GM21423 (cell line): ENCODE data around the gene MRPL18.
"Not testable (repeated sequence)": the region's sequence is repeated elsewhere in the genome, so short reads cannot be mapped to it uniquely, and the experiment has no call there.

Experiments
- ATAC-seq: cut with Tn5 transposase; IDR thresholded peaks from one replicate; pipeline ENCODE4 v1.9.1; 2021; ENCODE audit warnings: mild to moderate bottlenecking, moderate library complexity; ENCODE audit not compliant: unreplicated experiment

MRPL18 gene

DNA sequence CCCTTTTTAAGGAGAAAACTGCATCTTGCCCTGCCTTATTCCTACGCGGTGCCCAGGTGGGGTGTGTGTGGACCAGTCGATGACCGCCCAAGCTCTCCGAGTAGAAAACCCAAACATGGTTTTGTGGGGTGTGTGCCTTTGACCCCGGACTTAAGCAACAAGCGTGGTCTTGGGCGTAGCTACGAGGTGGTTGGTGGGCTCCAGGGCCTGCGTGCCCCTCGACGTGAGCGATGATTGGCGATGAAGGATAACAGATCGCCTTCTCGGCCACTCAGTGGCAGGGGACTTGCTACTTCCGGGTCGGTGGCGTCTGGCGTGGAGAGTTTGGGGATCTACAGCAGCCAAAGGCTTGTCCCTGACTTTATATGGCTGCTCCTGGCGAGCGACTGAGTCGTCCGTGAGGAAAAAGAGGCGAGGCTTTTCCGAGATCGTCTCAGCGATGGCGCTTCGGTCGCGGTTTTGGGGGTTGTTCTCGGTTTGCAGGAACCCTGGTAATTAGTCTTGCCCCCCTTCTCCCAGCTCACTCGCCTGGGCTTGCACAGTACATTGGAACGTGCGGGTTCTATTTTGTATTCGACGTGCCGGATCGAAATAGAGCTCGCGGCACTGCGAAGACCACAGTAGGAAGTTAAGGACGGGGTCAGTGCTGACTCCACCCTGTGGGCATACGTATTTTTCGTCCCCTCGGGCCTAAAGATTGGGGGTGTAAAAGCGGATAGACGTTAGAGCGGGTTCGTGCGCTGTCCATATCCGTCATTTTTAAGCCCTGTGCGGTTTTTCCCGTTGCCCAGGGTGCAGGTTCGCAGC lies at the start of gene MRPL18:
Gene MRPL18 (plus strand): TSS at position 319 of the 807 bp plus-strand sequence. CDS start 121 bp downstream, at position 440.
- peak; percentile 79 for ATAC-seq

DNA sequence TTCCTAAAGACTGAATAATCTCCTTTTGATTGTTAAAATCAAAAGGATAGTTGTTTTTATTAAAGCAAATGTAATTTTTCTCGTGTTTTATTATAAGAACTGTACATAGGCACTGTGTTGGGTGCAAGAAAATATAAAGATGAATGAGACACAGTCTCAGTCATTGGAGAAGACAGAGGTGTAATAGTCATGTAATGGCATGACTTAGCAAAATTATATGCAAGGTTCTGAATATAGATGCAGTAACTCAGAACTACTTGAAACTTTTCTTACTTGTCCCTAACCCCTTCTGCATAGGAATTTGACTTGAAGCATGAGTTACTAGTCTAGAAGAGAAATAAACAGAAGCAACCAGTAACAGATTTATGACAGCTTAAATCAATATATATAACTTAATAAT lies 48.1 kb upstream of the MRPL18 start:
- no peak for ATAC-seq

DNA sequence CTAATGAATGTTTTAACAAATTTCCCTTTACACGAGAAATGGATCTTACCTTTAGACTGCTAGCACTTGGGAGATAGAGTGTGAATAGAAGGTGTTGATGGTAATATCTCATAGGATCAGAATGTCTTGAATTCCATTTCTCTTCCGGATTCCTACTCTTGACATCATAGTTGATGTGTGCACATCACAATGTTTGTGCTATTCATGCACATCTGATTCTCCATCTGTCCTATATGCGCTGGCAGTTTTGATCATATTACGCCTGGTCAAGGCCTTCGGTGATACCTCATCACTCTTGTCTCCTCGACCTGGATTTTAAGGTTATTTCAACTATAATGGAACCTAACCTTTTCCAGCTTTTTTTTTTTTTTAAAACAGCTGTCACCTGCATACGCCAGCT lies 45.2 kb upstream of the MRPL18 start:
- no peak for ATAC-seq

DNA sequence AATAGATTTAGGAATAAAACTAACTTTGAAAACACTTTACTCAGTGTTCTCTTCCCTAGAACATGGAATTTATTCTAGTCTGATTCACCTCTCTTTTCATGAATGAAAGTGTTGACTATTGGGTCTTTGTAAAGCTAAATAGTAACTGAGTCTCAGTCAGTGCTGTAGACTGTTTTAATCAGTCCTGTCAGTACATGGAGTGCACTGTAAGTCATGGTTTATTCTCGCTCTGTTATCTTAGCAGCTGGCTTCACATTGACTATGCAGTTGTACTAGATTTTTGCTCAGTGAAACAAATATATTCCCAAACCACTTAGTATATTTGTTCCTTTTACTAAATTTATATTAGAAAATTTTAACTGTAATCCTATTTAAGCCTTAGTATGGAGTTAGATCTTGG lies 43.5 kb upstream of the MRPL18 start:
- ATAC-seq = no peak

DNA sequence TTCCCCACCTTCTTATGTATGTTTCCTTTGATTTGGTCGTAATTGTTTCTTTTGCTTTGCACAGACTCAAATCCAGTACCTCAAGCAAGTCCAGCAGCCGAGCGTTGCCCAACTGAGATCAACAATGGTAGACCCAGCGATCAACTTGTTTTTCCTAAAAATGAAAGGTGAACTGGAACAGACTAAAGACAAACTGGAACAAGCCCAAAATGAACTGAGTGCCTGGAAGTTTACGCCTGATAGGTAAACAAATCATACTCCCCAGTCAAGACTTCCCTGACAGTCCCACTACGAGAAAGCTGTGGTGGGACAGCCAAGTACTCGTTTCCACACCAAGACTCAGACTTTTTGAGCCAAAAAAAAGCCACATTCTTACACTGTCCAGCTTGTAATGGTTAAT lies 42.1 kb upstream of the MRPL18 start:
- ATAC-seq = not testable (repeated sequence)

DNA sequence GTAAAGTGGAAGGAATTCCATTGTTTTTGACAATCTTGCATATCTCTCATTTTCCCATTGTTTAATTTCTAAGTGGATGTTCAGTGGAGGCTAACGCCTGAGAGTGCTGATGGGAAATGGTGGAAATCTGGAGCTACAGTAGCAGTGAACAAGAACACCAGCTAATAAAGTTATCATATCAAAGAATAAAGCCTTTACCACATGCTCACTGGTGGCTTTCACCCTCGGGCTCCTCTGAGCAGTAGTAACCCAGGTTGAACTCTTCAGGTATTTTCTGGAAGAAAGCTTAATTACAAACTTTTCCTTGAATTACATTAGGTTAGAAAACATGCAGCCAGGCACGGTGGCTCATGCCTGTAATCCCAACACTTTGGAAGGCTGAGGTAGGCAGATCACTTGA lies 38.8 kb upstream of the MRPL18 start:
- no peak for ATAC-seq

DNA sequence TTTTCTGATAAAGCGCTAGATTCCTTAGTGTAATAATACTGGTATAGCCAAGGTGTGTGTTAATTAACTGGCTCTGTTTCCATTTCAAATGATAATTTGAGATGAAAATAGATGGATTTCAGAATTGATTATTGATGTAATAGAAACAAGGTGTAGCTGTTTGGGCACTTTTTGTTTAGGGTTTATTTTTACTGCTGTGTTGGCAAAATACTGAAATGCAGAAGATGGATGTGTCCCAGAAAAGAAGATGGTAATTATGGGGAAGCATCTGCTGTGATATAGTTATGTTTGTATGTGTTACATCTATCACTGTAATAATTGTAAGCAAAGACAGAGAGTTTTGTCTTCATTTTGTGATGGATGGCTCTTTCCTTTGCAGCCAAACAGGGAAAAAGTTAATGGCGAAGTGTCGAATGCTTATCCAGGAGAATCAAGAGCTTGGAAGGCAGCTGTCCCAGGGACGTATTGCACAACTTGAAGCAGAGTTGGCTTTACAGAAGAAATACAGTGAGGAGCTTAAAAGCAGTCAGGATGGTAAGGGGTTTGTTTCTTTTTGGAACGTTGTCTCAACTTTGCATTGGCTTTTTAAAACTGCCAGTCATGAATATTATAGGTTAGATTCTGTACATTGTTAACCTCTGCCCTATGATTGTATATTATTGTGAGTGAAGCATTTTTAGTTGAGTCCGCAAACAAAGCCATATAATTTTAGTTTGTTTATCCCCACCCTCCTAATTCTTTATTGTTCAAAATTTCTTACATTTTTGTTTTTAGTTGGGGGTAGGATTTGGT lies 37.0 kb upstream of the MRPL18 start:
- ATAC-seq = no peak

DNA sequence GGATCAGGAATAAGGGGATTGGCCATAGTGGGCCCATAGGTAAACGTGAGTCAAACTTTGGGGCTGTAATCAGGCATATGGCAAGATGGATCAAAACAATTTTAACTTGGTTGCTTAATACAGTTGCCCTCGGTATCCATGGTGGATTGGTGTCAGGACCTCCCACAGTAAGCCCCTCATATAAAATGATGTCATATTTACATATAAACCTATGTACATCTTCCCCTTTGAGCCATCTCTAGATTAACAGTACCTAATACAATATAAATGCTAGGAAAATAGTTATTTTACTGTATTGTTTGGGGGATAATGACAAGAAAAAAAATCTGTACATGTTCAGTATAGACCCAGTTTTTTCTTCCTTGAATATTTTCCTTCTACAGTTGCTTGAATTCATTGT lies 35.9 kb upstream of the MRPL18 start:
- no peak for ATAC-seq

DNA sequence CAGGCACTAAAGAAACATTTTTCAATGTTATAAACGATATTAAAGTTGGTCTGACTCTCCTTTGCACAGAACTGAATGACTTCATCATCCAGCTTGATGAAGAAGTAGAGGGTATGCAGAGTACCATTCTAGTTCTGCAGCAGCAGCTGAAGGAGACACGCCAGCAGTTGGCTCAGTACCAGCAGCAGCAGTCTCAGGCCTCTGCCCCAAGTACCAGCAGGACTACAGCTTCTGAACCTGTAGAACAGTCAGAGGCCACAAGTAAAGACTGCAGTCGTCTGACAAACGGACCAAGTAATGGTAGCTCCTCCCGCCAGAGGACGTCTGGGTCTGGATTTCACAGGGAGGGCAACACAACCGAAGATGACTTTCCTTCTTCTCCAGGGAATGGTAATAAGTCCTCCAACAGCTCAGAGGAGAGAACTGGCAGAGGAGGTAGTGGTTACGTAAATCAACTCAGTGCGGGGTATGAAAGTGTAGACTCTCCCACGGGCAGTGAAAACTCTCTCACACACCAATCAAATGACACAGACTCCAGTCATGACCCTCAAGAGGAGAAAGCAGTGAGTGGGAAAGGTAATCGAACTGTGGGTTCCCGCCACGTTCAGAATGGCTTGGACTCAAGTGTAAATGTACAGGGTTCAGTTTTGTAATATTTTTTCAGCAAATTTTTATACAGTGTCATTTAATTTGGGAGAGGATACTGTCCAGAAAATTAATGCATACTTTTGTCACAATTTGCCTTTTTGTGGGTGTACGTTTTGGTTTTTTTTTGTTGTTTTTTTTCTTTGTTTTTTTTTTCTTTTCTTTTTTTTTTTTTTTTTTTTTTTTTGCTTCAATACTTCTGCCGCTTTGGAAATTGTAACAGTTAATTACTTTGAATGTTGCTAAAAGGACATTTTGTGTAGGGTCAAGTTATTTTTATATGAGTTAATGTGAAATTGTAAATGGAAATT lies 35.0 kb upstream of the MRPL18 start:
- ATAC-seq = no peak

DNA sequence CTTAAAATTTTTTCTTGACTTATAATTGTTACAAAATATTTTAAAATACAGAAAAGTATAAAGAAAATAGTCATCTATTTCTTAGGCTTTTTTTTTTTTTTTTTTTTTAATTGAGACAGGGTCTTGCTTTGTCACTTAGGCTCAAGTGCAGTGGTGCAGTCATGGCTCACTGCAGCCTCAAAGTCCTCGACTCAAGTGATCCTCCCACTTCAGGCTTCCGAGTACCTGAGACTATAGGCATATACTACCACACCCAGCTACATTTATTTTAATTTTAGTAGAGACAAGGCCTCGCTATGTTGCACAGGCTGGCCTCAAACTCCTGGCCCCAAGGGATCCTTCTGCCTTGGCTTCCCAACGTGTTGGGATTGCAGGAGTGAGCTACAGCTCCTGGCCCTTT lies 33.8 kb upstream of the MRPL18 start:
- ATAC-seq = no peak

DNA sequence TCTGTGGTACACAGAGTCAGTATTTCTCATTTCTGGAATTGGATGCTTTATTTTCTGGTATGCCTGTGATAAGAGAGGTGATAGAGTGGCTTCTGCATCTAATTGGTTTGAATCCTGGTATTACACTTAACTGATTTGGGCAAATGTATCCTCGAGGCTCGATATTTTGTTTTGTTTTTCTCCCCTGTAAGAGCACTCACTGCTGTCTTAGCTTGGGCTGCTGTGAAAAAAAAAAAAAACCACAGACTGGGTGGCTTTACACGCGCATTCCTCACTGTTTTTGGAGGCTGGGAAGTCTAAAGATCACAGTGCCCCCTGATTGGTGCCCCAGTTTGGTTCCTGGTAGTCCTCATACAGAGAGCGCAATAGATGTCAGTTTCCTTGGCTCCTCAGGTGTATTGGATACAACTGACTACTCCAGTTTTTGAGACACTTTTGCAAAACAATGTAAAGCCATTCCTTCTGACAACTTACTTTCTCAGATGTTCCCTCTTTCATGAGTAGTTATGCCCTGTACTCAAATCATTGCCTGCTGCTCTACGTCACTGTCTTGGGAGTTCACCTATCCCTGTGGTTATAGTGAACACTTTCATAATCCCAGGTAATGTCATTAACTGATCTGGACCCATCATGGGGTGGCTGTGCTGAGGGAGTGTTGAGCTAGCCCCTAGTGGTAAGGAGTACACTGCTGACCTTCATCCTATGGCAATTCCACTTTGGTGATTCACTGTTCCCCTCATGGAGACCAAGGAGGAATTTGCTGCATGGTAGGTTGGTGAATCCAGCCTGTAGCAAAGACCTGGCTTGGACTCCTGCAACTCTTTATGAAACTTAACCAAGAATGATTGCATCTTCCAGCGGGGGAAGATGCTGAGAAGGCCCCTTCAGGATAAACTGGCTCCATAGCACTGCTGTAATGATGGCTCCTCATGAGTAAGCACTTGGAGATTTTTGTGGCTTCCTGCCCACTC lies 32.0 kb upstream of the MRPL18 start:
- no peak for ATAC-seq

DNA sequence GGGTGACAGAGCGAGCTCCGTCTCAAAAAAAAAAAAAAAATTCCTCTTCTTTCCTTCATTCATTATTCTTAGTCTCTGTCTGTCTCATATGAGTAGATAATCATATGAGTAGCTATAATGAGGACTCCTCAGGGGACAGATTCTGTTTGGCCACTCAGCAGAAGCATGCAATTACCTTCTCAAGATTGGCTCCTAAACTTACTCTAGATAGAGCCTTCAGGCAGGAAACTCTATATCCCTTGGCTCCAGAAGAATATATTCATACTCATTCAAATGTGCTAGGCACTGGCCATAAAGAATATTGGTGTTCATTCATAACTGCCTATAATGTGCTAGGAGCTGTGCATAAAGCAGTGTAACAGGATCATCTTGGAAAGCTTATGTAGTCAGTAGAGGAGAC lies 30.6 kb upstream of the MRPL18 start:
- ATAC-seq = no peak

DNA sequence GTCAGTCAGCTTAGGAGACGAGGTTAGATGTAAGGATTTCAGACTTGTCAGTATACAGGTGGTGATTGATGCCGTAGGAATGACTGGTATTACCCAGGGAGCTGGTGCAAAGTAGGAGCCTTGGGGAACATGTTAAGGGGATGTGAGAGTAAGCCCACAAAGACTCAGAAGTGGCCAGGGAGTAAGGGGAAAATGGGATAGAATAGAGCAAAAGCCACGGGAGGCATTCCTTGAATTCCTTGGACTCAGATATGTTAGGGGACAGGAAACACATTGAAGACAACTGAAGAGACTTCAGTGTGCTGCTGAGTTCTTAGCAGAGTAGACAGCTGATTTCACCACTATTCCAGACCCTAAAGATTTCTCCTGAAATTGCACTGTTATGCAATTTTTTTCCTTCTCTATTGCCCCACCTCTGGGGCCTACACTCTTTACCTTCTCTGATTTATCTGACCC lies 29.6 kb upstream of the MRPL18 start:
- no peak for ATAC-seq

DNA sequence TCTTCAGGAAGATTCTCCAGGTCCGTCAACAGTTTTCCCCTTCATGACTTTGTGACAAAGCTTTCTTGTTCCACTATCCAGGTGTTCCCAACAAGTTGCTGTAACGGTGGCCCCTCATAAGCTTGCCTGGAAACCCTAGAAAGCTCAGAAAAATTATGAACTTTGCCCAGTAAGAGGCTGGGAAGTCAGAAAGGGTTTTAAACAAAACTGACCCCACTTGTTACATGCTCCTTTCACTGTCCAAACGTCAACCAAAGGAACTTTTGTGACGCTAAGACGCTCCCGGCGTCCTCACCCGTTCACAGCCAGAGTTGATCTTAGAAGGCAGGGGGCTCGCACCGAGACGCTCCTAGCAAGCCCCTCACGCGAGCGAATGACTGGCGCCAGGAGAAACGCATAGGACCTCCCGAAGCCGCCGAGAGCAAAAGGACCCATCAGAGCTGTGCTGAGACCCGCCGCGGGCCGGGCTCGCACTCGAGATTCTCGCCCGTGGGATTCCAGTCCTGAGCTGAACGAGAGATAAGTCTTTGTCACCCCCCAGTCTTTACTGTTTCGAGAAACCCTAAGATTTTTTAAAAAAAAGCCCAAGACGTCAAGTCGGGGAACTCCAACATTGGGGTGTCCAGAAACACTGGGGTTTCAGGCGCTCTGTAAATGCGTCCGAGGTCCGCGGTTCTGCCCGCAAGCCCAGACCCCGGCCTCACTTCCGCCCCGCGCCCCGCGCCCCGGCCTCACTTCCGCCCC lies 29.0 kb upstream of the MRPL18 start:
- ATAC-seq = peak; percentile 1

DNA sequence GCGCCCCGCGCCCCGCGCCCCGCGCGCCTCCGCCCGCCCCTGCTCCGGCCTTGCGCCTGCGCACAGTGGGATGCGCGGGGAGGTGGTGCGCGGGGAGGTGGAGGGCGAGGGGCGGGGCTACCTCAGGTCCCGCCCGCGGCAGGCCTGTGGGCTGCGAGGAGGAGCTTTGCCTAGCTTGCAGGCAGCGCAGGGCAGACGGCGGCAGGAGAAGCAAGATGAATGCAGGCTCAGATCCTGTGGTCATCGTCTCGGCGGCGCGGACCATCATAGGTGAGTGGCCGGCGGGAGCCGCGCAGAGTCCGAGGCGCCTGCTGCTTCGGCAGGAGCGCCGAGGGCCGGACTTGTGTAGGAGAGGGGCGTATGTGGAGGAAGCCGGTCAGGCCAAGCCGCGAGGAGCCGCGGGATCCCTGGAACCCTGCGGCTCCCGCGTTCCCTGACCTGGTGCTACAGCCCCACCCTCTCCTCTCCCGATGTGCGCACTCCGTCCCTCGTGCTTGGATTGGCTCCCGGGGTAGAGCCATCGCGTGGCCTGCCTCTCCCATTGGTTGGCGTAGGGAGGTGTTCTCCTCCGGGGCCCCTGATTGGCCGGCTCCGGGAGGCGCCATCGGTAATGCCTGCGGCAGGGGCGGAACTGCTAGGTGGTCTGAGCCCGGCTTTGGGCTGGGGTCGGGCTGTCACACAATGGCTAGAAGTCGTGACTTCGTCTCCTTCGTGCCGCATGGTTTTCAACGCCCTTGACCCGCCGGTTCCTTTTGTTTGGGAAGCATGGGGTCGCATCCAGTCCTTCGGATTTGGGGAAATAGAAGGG lies 28.2 kb upstream of the MRPL18 start, which contains the start of gene ACAT2:
Gene ACAT2 (plus strand): TSS at position 173 of the 808 bp plus-strand sequence. CDS start 43 bp downstream, at position 216.
- ATAC-seq = peak; percentile 97

DNA sequence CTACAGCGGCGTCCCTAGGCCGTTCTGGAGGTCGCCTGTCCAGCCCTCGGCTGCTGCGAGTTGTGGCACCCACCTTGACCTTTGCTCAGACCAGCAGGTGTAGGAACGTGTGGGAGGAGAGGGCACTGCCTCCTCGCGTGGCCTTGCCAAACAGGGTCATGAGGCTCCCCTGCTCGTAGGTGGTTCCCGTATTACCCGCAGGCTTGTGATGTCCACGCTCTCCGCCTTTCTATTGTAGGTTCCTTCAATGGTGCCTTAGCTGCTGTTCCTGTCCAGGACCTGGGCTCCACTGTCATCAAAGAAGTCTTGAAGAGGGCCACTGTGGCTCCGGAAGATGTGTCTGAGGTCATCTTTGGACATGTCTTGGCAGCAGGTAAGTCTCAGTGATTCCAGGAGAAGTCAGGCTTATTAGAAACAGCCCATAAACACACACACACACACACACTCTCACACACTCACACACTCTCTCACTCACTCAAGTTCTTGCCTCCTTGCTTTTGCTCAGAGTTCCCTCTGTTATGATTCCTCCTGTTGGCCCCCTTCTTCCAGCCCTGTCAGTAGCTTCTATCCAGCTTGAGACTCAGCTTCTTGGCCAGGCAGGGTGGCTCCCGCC lies 27.5 kb upstream of the MRPL18 start:
- ATAC-seq = peak; percentile 8

DNA sequence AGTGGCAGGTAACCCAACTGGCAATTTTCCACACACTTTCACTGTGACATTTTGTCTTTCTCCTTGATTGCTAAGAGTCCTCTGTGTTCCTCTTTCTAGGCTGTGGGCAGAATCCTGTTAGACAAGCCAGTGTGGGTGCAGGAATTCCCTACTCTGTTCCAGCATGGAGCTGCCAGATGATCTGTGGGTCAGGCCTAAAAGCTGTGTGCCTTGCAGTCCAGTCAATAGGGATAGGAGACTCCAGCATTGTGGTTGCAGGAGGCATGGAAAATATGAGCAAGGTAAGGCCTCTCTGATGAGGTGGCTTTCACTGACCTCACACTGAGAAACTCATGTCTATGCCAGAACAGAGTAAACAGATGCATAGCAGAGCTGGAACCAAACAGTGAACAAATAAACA lies 23.4 kb upstream of the MRPL18 start:
- ATAC-seq = no peak

DNA sequence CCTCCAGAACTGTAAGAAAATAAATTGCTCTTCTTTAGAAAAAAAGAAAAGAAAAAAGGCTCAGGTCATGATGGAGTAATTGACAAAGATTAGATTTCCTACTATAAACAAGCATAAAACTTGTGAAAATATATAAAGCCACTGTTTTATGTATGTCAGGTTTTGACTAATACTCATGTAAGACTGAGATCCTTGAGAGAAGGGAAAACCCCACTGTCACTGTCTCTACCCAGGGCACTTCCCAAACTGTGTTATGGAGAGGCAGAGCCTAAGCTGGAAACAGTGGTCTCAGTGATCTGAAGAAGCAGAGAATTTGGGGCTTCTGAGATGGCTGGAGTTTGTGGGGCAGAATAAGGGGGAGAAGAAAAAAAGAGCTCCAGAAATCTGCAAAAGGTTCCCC lies 20.8 kb upstream of the MRPL18 start:
- ATAC-seq = no peak
